Measurements from ENCODE around the gene AK1. TPM values are rescaled to one million over a fixed set of nuclear protein-coding genes. Genes with fewer than 3 reads are reported as not detected.
A peak's percentile ranks its signal among the peaks of the same experiment; 100 is the strongest.

The AK1 gene
- total and polyA plus RNA-seq, 2 donors: 6.6 to 66.2 TPM

- no peaks in the 10 kb centered on the region for H3K9me3 ChIP-seq (ENCODE audit: control insufficient read depth in 2 of 2, insufficient read depth in 1 of 2, low read length in 1 of 2)
- WGBS: 55% methylated on average over 4 of the region's 4 CpGs
- peaks cover 19 to 42% of the 10 kb centered on the region in 2 donors for H3K4me1 ChIP-seq (ENCODE audit: control insufficient read depth in 2 of 2, insufficient read depth in 2 of 2, low read length in 2 of 2)
- DNase-seq (ENCODE audit: low read depth in 6 of 9, low spot score in 9 of 9): no peak
- no peak overlapping the region for H3K4me3 ChIP-seq (ENCODE audit: low read length in 2 of 2)
- H3K27me3 ChIP-seq (ENCODE audit: control insufficient read depth in 2 of 2, insufficient read depth in 1 of 2, low read length in 1 of 2): no peaks in the 10 kb centered on the region
- H3K27ac ChIP-seq (ENCODE audit: low read depth in 1 of 2, low read length in 1 of 2): no peak overlapping the region
- peaks cover 0 to 4% of the 10 kb centered on the region in 2 donors for H3K36me3 ChIP-seq (ENCODE audit: control insufficient read depth in 2 of 2, insufficient read depth in 2 of 2, low read length in 1 of 2)
Measured at GRCh38 chr9:127857278-127857677, 20.2 kb downstream of the AK1 start.

- Histone ChIP-seq H3K27ac (ENCODE audit: low read depth in 1 of 2, low read length in 1 of 2) (no peak overlapping the region), H3K9me3 (ENCODE audit: control insufficient read depth in 2 of 2, insufficient read depth in 1 of 2, low read length in 1 of 2) (no peaks in the 10 kb centered on the region), H3K36me3 (ENCODE audit: control insufficient read depth in 2 of 2, insufficient read depth in 2 of 2, low read length in 1 of 2) (peaks cover 0 to 4% of the 10 kb centered on the region in 2 donors), H3K4me1 (ENCODE audit: control insufficient read depth in 2 of 2, insufficient read depth in 2 of 2, low read length in 2 of 2) (peaks cover 15 to 37% of the 10 kb centered on the region in 2 donors), H3K4me3 (ENCODE audit: low read length in 2 of 2) (no peak overlapping the region), H3K27me3 (ENCODE audit: control insufficient read depth in 2 of 2, insufficient read depth in 1 of 2, low read length in 1 of 2) (no peaks in the 10 kb centered on the region)
- WGBS: 95% methylated on average over 8 of the region's 8 CpGs
- DNase-seq (ENCODE audit: low read depth in 6 of 9, low spot score in 9 of 9): no peak
Measured at GRCh38 chr9:127856729-127857116, 20.8 kb downstream of the AK1 start.

- Histone ChIP-seq H3K36me3 (ENCODE audit: control insufficient read depth in 2 of 2, insufficient read depth in 2 of 2, low read length in 1 of 2) (peaks cover 0 to 4% of the 10 kb centered on the region in 2 donors), H3K4me3 (ENCODE audit: low read length in 2 of 2) (no peak overlapping the region), H3K9me3 (ENCODE audit: control insufficient read depth in 2 of 2, insufficient read depth in 1 of 2, low read length in 1 of 2) (no peaks in the 10 kb centered on the region), H3K4me1 (ENCODE audit: control insufficient read depth in 2 of 2, insufficient read depth in 2 of 2, low read length in 2 of 2) (peaks cover 13 to 32% of the 10 kb centered on the region in 2 donors), H3K27me3 (ENCODE audit: control insufficient read depth in 2 of 2, insufficient read depth in 1 of 2, low read length in 1 of 2) (no peaks in the 10 kb centered on the region), H3K27ac (ENCODE audit: low read depth in 1 of 2, low read length in 1 of 2) (no peak overlapping the region)
- no peak for DNase-seq (ENCODE audit: low read depth in 6 of 9, low spot score in 9 of 9)
- WGBS: 87% methylated on average over 11 of the region's 11 CpGs
Measured at GRCh38 chr9:127856094-127856728, 21.3 kb downstream of the AK1 start.

GRCh38 chr9:127855522-127855921, 22.0 kb downstream of the AK1 start:
- Histone ChIP-seq H3K27ac (ENCODE audit: low read depth in 1 of 2, low read length in 1 of 2) (no peak overlapping the region), H3K36me3 (ENCODE audit: control insufficient read depth in 2 of 2, insufficient read depth in 2 of 2, low read length in 1 of 2) (peaks cover 0 to 4% of the 10 kb centered on the region in 2 donors), H3K4me3 (ENCODE audit: low read length in 2 of 2) (no peak overlapping the region), H3K4me1 (ENCODE audit: control insufficient read depth in 2 of 2, insufficient read depth in 2 of 2, low read length in 2 of 2) (peaks cover 13 to 32% of the 10 kb centered on the region in 2 donors), H3K9me3 (ENCODE audit: control insufficient read depth in 2 of 2, insufficient read depth in 1 of 2, low read length in 1 of 2) (peaks cover under 1 to 1% of the 10 kb centered on the region in 2 donors), H3K27me3 (ENCODE audit: control insufficient read depth in 2 of 2, insufficient read depth in 1 of 2, low read length in 1 of 2) (no peaks in the 10 kb centered on the region)
- no peak for DNase-seq (ENCODE audit: low read depth in 6 of 9, low spot score in 9 of 9)
- 95% methylated on average over 5 of the region's 5 CpGs for WGBS

DNA sequence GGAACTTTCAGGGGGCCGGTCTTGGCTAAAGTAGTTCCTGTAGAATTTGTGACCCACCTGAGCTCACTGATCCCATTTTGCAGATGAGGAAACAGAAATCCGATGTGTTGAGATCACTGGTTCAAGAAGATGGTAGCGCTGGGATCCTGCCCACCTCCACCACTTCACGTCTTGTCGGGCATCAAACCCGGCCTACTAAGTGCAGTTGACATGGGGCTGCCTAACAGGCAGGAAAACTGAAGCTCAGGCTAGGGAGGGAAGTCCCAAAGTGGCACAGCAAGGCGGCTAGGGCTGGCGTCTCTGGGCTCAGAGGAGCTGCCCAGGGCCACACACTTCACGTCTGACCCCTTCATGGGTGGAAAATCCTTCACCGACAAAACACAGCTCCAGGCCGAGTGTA, 22.5 kb downstream of the AK1 start:
- WGBS: 83% methylated on average over 11 of the region's 11 CpGs
- no peaks in the 10 kb centered on the region for H3K27me3 ChIP-seq (ENCODE audit: control insufficient read depth in 2 of 2, insufficient read depth in 1 of 2, low read length in 1 of 2)
- peaks cover 13 to 32% of the 10 kb centered on the region in 2 donors for H3K4me1 ChIP-seq (ENCODE audit: control insufficient read depth in 2 of 2, insufficient read depth in 2 of 2, low read length in 2 of 2)
- peak overlapping the region in 1 of 2 donors; percentile 57 for H3K4me3 ChIP-seq (ENCODE audit: low read length in 2 of 2)
- no peak overlapping the region for H3K27ac ChIP-seq (ENCODE audit: low read depth in 1 of 2, low read length in 1 of 2)
- peaks cover 0 to 4% of the 10 kb centered on the region in 2 donors for H3K36me3 ChIP-seq (ENCODE audit: control insufficient read depth in 2 of 2, insufficient read depth in 2 of 2, low read length in 1 of 2)
- H3K9me3 ChIP-seq (ENCODE audit: control insufficient read depth in 2 of 2, insufficient read depth in 1 of 2, low read length in 1 of 2): peaks cover 2 to 7% of the 10 kb centered on the region in 2 donors
- no peak for DNase-seq (ENCODE audit: low read depth in 6 of 9, low spot score in 9 of 9)

GRCh38 chr9:127854184-127854806, 23.2 kb downstream of the AK1 start, which contains the start of gene ENG:
Gene ENG, minus strand, starts transcription at chr9:127854658. Its CDS starts 303 bp downstream, at chr9:127854355.
- Histone ChIP-seq H3K4me3 (ENCODE audit: low read length in 2 of 2) (peak within 1 kb of the TSS; percentile 57), H3K27ac (ENCODE audit: low read depth in 1 of 2, low read length in 1 of 2) (peak within 1 kb of the TSS in 1 of 2 donors; percentile 69), H3K36me3 (ENCODE audit: control insufficient read depth in 2 of 2, insufficient read depth in 2 of 2, low read length in 1 of 2) (peaks cover 0 to 4% of the 10 kb centered on the region in 2 donors), H3K9me3 (ENCODE audit: control insufficient read depth in 2 of 2, insufficient read depth in 1 of 2, low read length in 1 of 2) (peaks cover 4 to 13% of the 10 kb centered on the region in 2 donors), H3K4me1 (ENCODE audit: control insufficient read depth in 2 of 2, insufficient read depth in 2 of 2, low read length in 2 of 2) (peaks cover 13 to 32% of the 10 kb centered on the region in 2 donors), H3K27me3 (ENCODE audit: control insufficient read depth in 2 of 2, insufficient read depth in 1 of 2, low read length in 1 of 2) (no peaks in the 10 kb centered on the region)
- 5% methylated on average over 37 of the region's 37 CpGs for WGBS
- peak in 1 of 9 donors; percentile 35 for DNase-seq (ENCODE audit: low read depth in 6 of 9, low spot score in 9 of 9)

- Histone ChIP-seq H3K4me3 (ENCODE audit: low read length in 2 of 2) (peak overlapping the region; percentile 57), H3K27ac (ENCODE audit: low read depth in 1 of 2, low read length in 1 of 2) (peak overlapping the region in 1 of 2 donors; percentile 64), H3K9me3 (ENCODE audit: control insufficient read depth in 2 of 2, insufficient read depth in 1 of 2, low read length in 1 of 2) (peaks cover 6 to 19% of the 10 kb centered on the region in 2 donors), H3K4me1 (ENCODE audit: control insufficient read depth in 2 of 2, insufficient read depth in 2 of 2, low read length in 2 of 2) (peaks cover 13 to 29% of the 10 kb centered on the region in 2 donors), H3K27me3 (ENCODE audit: control insufficient read depth in 2 of 2, insufficient read depth in 1 of 2, low read length in 1 of 2) (no peaks in the 10 kb centered on the region), H3K36me3 (ENCODE audit: control insufficient read depth in 2 of 2, insufficient read depth in 2 of 2, low read length in 1 of 2) (peaks cover 0 to 4% of the 10 kb centered on the region in 2 donors)
- WGBS: 33% methylated on average over 13 of the region's 13 CpGs
- DNase-seq (ENCODE audit: low read depth in 6 of 9, low spot score in 9 of 9): peak in 1 of 9 donors; percentile 24
Measured at GRCh38 chr9:127853312-127854183, 23.9 kb downstream of the AK1 start.

DNA sequence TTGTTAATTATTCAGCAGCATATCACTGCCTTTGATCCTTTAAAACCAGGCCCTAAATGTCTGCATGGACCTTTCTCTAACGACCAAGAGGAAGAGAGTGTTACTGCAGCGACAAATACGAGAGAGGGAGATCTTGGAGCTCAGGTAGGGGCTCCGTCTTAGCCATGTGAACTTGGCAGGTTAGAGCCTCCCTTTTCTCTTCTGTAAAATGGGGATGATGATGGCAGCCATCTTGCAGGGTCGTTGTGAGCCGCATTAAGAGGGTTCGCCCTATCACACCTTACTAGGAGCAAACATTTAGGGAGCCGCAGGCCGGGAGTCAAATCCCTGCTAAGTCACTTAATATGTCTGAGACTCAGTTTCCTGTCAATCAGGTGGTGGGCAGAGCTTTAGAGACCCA, 24.6 kb downstream of the AK1 start:
- no peak overlapping the region for H3K27ac ChIP-seq (ENCODE audit: low read depth in 1 of 2, low read length in 1 of 2)
- 91% methylated on average over 9 of the region's 9 CpGs for WGBS

More for the DNA sequence above, 24.6 kb downstream of the AK1 start:
- Histone ChIP-seq H3K27me3 (ENCODE audit: control insufficient read depth in 2 of 2, insufficient read depth in 1 of 2, low read length in 1 of 2) (no peaks in the 10 kb centered on the region), H3K4me3 (ENCODE audit: low read length in 2 of 2) (peak overlapping the region in 1 of 2 donors; percentile 57), H3K9me3 (ENCODE audit: control insufficient read depth in 2 of 2, insufficient read depth in 1 of 2, low read length in 1 of 2) (peaks cover 6 to 21% of the 10 kb centered on the region in 2 donors), H3K4me1 (ENCODE audit: control insufficient read depth in 2 of 2, insufficient read depth in 2 of 2, low read length in 2 of 2) (peaks cover 13 to 25% of the 10 kb centered on the region in 2 donors), H3K36me3 (ENCODE audit: control insufficient read depth in 2 of 2, insufficient read depth in 2 of 2, low read length in 1 of 2) (peaks cover 0 to 4% of the 10 kb centered on the region in 2 donors)
- DNase-seq (ENCODE audit: low read depth in 6 of 9, low spot score in 9 of 9): no peak
